Hair follicular keratinocyte (primary cell): ENCODE results near the gene HOXA3. TPM values are rescaled to one million over a fixed set of nuclear protein-coding genes. Genes with fewer than 3 reads are reported as not detected.

Experiments used
- total RNA-seq: library from RNA; depleted of rRNA; stranded (reverse); fragments of >200 nt; gene quantifications from 2 replicates; pipeline ENCODE4 v1.2.3, GENCODE V29; 2015

HOXA3 gene
- total RNA-seq, 1 donor from 2014 or later, result 2.1 TPM

Other genes with a start within 250 kb of the HOXA3 start
- gene HOXA1, start 56.6 kb downstream of the HOXA3 start, total RNA-seq, result 9.6 and 12.1 TPM in 2 replicates
- 0.61 and 1.8 TPM in 2 replicates for gene HOXA2, start 49.9 kb downstream of the HOXA3 start, total RNA-seq
- gene HOXA4, start 21.8 kb downstream of the HOXA3 start, total RNA-seq, result 1.6 TPM in 2 replicates
- gene HOXA5, start 8.9 kb downstream of the HOXA3 start, total RNA-seq, result 0.68 and 0.70 TPM in 2 replicates
- 1.4 TPM in 1 of 2 replicates, not detected in the other for gene HOXA6, start 4.8 kb downstream of the HOXA3 start, total RNA-seq
- gene HOXA7, start 4.1 kb upstream of the HOXA3 start, total RNA-seq, result 2.4 and 3.6 TPM in 2 replicates
- 6.8 and 7.0 TPM in 2 replicates for gene HOXA9, start 13.0 kb upstream of the HOXA3 start, total RNA-seq
- 1.1 and 4.5 TPM in 2 replicates for gene HOXA10, start 21.7 kb upstream of the HOXA3 start, total RNA-seq
- gene HOXA11, start 32.6 kb upstream of the HOXA3 start, total RNA-seq, result 0.34 and 1.3 TPM in 2 replicates
- gene HOXA13, start 47.5 kb upstream of the HOXA3 start, total RNA-seq, result not detected in 2 replicates
- gene EVX1, start 90.2 kb upstream of the HOXA3 start, total RNA-seq, result not detected in 2 replicates